Measurements from ENCODE around the gene GBX2.

GRCh38 chr2:236211296-236211695, 43.1 kb upstream of the GBX2 start:
- TF ChIP-seq, protein P1, sequence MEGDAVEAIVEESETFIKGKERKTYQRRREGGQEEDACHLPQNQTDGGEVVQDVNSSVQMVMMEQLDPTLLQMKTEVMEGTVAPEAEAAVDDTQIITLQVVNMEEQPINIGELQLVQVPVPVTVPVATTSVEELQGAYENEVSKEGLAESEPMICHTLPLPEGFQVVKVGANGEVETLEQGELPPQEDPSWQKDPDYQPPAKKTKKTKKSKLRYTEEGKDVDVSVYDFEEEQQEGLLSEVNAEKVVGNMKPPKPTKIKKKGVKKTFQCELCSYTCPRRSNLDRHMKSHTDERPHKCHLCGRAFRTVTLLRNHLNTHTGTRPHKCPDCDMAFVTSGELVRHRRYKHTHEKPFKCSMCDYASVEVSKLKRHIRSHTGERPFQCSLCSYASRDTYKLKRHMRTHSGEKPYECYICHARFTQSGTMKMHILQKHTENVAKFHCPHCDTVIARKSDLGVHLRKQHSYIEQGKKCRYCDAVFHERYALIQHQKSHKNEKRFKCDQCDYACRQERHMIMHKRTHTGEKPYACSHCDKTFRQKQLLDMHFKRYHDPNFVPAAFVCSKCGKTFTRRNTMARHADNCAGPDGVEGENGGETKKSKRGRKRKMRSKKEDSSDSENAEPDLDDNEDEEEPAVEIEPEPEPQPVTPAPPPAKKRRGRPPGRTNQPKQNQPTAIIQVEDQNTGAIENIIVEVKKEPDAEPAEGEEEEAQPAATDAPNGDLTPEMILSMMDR (IDR thresholded peaks at IDR 0.05) = no peak
- TF ChIP-seq POLR2A (IDR thresholded peaks at IDR 0.05) = no peak

Measured in gastroesophageal sphincter (tissue), 3 donors.